ENCODE data around the gene NCR3LG1. TPM values are rescaled to one million over a fixed set of nuclear protein-coding genes. Genes with fewer than 3 reads are reported as not detected.

Gene NCR3LG1
- polyA plus RNA-seq, 2 of the 4 experiments (the other 2 are of a cell fraction), result 1.1 to 2.4 TPM

GRCh38 chr11:17413414-17414316 is 62.1 kb downstream of the NCR3LG1 start:
- ChIA-PET CTCF (interaction anchor here (0.9 to 1.9 kb wide), 7 partner anchors 8 to 91 kb away, joined by 3 to 6 read pairs (median 4); no protein-coding TSS in a partner anchor), POLR2A (no interaction called here)
- Histone ChIP-seq H3K4me3 (no peak overlapping the region), H3K27ac (no peak overlapping the region), H3K4me1 (no peaks in the 10 kb centered on the region), H3K4me2 (no peak overlapping the region), H3K9me3 (no peaks in the 10 kb centered on the region)
- DNase-seq (ENCODE audit: low read depth in 1 of 2, low spot score in 1 of 2) (no peak), ATAC-seq (no peak), FAIRE-seq (no peak)
- TF ChIP-seq EHF (CRISPR knock-in tag; IDR thresholded peaks at IDR 0.05) (no peak), RFX5 (IDR thresholded peaks at IDR 0.05) (no peak), MAFK (IDR thresholded peaks at IDR 0.05; ENCODE audit: partially characterized antibody) (peak; percentile 97)
- 49% methylated on average over 15 of the region's 15 CpGs for WGBS (ENCODE audit: missing lambda C conversion rate)

GRCh38 chr11:17414317-17414737 is 62.7 kb downstream of the NCR3LG1 start:
- 55% methylated on average over 8 of the region's 8 CpGs for WGBS (ENCODE audit: missing lambda C conversion rate)

GRCh38 chr11:17414992-17415391 is 63.4 kb downstream of the NCR3LG1 start:
- Histone ChIP-seq H3K4me2 (no peak overlapping the region), H3K9me3 (no peaks in the 10 kb centered on the region), H3K4me1 (no peaks in the 10 kb centered on the region), H3K27ac (no peak overlapping the region), H3K4me3 (no peak overlapping the region)
- TF ChIP-seq ZNF302 (CRISPR knock-in tag; IDR thresholded peaks at IDR 0.05) (no peak), ZC3H11A (IDR thresholded peaks at IDR 0.05) (no peak), ATOH8 (CRISPR knock-in tag; IDR thresholded peaks at IDR 0.05; ENCODE audit: low read depth) (no peak), FOSL2 (IDR thresholded peaks at IDR 0.05) (no peak), FOSL2 (CRISPR knock-in tag; IDR thresholded peaks at IDR 0.05) (no peak), HDAC2 (IDR thresholded peaks at IDR 0.05) (no peak), HOXB13 (CRISPR knock-in tag; IDR thresholded peaks at IDR 0.05; ENCODE audit: low read depth) (no peak), EHF (CRISPR knock-in tag; IDR thresholded peaks at IDR 0.05) (no peak), SMC3 (IDR thresholded peaks at IDR 0.05) (no peak)
- TF ChIP-seq, protein P1, sequence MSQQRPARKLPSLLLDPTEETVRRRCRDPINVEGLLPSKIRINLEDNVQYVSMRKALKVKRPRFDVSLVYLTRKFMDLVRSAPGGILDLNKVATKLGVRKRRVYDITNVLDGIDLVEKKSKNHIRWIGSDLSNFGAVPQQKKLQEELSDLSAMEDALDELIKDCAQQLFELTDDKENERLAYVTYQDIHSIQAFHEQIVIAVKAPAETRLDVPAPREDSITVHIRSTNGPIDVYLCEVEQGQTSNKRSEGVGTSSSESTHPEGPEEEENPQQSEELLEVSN (IDR thresholded peaks at IDR 0.05; ENCODE audit: borderline replicate concordance, low read depth), result no peak
- no peak for FAIRE-seq
- DNase-seq (ENCODE audit: low read depth in 1 of 2, low spot score in 1 of 2), result no peak
- CTCF ChIA-PET, result interaction anchor here (1.7 kb wide), 1 partner anchor 31 kb away, joined by 4 read pairs; no protein-coding TSS in a partner anchor
- no peak for ATAC-seq
- POLR2A ChIA-PET, result no interaction called here
- 77% methylated on average over 5 of the region's 5 CpGs for WGBS (ENCODE audit: missing lambda C conversion rate)

More at GRCh38 chr11:17414317-17414737, 62.7 kb downstream of the NCR3LG1 start:
- no peaks in the 10 kb centered on the region for H3K4me1 ChIP-seq
- no peak overlapping the region for H3K4me2 ChIP-seq
- no peak for TF ChIP-seq CEBPB (IDR thresholded peaks at IDR 0.05)
- TF ChIP-seq RCOR1 (IDR thresholded peaks at IDR 0.05; ENCODE audit: low read depth, low read length), result no peak
- no peak for TF ChIP-seq FOSB (CRISPR knock-in tag; IDR thresholded peaks at IDR 0.05)
- no peak for TF ChIP-seq KDM5A (IDR thresholded peaks at IDR 0.05)
- TF ChIP-seq ZNF302 (CRISPR knock-in tag; IDR thresholded peaks at IDR 0.05), result no peak
- TF ChIP-seq NFE2L2 (conservative IDR thresholded peaks at IDR 0.05; ENCODE audit: low read length), result no peak
- TF ChIP-seq RFX5 (IDR thresholded peaks at IDR 0.05), result no peak
- no peak for TF ChIP-seq JUN (IDR thresholded peaks at IDR 0.05)
- TF ChIP-seq POLR2A (IDR thresholded peaks at IDR 0.05; ENCODE audit: low read length), result no peak
- TF ChIP-seq SREBF2 (IDR thresholded peaks at IDR 0.05), result no peak
- TF ChIP-seq FOXS1 (CRISPR knock-in tag; IDR thresholded peaks at IDR 0.05), result no peak
- no peak for TF ChIP-seq RNF2 (IDR thresholded peaks at IDR 0.05; ENCODE audit: borderline replicate concordance, low read depth)
- no peak for TF ChIP-seq NR3C1 (IDR thresholded peaks at IDR 0.05)
- no peak overlapping the region for H3K27ac ChIP-seq
- no peaks in the 10 kb centered on the region for H3K9me3 ChIP-seq
- FAIRE-seq, result no peak
- H3K4me3 ChIP-seq, result no peak overlapping the region
- CTCF ChIA-PET, result interaction anchor here (0.9 to 1.9 kb wide), 4 partner anchors 9 to 91 kb away, joined by 3 to 6 read pairs (median 4); no protein-coding TSS in a partner anchor
- ATAC-seq, result no peak
- POLR2A ChIA-PET, result no interaction called here
- DNase-seq (ENCODE audit: low read depth in 1 of 2, low spot score in 1 of 2), result no peak

All from A549 (cell line).